GM21619 (cell line): Measurements from ENCODE around the gene IQCH.
"Not testable (repeated sequence)": the region's sequence is repeated elsewhere in the genome, so short reads cannot be mapped to it uniquely, and the experiment has no call there.

Source experiments
- ATAC-seq: cut with Tn5 transposase; IDR thresholded peaks from one replicate; pipeline ENCODE4 v1.9.1; 2021; ENCODE audit not compliant: unreplicated experiment

IQCH gene

DNA sequence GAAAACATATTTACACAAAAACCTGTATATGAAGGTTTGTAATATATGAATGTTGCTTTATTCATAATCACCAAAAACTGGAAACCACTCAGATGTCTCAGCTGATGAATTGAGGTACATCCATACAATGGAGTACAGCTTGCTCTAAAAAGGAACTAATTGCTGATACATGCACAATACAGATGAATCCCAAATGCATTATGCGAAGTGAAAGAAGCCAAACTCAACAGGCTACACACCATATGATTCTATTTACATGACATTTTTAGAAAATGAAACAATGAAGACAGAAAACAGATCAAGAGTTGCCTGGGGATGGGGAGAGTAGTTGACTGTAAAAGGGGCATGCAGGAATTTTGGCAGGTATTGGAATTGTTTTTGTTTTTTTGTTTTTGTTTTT is 95.5 kb downstream of the IQCH start:
- ATAC-seq = no peak

DNA sequence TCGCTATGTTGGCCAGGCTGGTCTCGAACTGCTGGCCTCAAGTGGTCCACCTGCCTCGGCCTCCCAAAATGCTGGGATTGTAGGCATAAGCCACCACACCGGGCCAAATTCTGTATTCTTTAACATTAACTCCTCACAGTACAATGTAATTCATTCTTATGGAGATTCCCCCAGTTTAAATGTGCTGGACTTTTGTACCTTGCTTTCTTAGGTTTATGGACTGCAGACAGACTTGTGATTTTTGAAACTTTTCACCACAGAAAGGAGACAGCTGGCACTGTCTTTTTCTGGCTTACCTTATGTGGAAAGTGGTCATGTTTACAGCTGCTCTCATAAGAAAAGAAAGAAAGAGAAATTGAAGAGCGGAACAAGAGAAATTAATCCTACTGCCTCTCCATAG is 103.8 kb downstream of the IQCH start:
- no peak for ATAC-seq

DNA sequence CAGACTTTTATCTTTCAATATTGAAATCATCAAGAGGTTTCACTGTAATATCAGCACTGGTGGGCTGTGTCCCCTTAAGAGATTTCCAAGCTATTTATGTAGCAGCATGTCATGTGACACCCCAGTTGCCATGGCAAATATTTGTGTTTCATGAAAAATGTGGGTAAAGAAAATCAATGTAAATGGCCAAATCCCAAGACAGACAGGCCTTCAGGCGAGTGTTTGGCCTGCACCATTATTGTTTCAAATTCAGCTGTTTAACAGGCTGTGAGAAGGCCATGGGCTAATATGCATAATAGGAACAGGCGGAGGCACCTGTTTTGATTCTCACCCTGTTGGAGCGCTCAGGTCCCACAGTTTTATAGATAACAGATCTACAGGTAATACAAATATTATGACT is 104.2 kb downstream of the IQCH start:
- no peak for ATAC-seq

DNA sequence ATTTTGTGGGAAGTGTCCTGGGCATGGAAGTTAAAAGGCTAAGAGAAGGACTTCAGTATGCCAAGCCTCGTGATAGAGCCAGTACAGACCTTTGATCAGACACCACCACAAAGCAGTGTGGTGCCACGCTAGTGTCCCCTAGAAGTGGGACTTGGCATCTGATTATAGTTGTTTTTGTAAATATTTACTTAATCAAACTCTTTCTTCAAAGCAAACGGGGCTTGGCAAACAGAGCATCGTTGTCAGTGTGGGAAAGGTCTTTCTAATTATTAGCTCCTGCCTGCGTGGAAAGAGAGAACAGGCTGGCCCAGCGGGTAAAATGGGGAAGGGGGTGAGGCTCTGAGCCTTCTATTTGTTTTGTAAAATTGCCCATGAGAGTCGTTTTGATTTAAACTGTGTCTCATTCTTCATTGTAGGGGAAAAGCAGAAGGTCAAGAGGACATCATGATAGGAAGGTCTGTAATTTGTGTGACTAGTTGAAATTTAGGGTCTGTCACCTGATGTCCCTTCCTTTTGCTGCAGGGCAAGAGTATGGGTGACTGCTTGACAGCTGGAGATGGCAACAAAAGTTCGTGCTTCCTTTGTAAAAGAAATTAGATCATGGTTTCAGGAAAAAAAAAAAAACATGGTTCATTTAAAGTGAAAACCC is 105.0 kb downstream of the IQCH start:
- no peak for ATAC-seq

DNA sequence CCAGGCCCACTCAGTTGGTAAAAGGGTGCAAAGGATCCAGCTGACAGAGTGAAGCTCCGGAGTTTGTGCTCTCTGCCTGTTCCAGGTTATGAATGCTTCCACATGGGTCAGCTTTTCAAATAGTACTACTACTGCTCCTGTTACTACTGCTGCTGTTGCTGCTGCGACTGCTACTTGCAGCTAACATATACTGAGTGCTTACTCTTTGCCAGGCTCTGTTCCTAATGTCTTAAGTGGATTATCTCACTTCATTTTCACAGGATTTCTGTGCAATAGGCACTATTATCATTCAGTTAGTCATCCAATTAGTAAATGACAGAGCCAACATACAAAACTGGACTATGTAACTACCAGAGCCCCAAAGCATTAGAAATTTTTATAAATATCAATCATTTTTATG is 106.5 kb downstream of the IQCH start:
- ATAC-seq = no peak

DNA sequence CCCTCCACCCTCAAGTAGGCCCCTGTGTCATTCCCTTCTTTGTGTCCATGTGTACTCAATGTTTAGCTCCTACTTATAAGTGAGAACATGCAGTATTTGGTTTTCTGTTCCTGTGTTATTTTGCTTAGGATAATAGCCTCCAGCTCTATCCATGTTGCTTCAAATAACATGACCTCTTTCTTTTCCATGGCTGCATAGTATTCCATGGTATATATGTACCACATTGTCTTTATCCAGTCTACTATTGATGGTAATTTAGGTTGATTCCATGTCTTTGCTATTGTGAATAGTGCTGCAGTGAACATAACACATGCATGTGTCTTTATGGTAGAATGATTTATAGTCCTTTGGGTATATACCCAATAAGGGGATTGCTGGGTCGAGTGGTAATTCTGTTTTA is 109.1 kb downstream of the IQCH start:
- not testable (repeated sequence) for ATAC-seq

DNA sequence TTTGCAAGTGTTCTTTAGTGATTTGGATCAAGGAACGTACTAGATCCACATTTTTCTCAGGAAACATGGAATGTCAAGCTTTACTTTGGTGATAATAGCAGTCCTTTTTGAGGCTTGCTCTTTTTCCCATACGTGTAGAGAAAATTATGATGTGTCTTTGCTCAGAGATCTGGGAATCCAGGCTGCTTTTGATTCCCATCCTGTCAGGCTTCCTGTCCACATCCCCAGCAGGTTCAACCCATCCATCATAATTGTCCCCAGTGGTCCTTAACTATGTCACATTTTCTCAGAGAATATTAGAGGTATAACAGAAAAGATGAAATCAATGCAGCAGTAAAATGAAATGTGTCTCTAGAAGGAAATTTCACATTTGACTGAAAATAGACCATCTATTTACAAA is 111.4 kb downstream of the IQCH start:
- ATAC-seq = no peak

DNA sequence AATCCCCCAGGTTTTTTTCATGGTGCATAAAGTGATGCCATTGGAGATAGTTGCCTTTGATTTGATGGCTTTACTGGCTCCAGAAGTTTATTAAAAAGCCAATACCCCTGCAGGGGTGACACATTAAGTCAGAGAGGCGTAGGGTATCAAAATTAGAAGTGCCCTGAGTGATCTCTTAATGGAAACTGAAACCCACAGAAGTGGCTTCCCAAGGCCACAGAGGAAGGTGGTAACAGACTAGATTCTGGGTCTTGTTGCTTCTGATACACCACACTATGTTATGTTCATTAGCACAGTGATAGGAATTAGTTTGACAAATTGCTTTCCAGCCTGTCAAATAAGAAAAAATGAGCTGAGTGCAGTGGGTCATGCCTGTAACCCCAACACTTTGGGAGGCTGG is 112.3 kb downstream of the IQCH start:
- no peak for ATAC-seq

DNA sequence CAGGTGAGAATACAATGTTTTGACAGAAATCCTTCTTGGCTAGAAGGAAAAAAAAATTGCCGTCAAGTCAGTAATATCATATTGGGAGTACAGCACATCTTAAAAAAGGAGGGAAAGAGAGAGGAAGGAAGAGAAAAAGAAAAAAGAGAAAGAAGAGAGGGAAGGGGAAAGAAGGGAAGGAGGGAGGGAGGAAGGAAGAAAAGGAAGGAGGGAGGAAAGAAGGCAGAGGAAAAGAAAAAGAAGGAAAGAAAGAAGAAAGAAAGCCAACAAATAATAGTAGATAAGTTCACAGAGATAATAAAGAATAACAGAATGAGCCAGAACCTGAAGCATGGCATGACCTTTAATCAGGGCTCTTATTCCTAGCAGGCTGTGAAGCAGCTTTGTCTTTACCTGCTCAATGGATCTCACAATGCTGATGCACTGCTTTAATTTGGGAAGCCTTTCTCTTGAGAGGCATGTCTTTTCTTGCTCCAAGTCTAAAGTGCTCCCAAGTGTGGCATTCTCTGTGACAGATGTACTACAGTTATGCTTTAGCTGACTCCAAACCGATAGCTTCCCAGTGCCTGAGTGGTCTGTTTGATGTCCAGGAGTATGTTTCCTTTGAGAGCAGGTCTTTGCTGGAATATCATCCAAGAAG is 114.9 kb downstream of the IQCH start:
- no peak for ATAC-seq

DNA sequence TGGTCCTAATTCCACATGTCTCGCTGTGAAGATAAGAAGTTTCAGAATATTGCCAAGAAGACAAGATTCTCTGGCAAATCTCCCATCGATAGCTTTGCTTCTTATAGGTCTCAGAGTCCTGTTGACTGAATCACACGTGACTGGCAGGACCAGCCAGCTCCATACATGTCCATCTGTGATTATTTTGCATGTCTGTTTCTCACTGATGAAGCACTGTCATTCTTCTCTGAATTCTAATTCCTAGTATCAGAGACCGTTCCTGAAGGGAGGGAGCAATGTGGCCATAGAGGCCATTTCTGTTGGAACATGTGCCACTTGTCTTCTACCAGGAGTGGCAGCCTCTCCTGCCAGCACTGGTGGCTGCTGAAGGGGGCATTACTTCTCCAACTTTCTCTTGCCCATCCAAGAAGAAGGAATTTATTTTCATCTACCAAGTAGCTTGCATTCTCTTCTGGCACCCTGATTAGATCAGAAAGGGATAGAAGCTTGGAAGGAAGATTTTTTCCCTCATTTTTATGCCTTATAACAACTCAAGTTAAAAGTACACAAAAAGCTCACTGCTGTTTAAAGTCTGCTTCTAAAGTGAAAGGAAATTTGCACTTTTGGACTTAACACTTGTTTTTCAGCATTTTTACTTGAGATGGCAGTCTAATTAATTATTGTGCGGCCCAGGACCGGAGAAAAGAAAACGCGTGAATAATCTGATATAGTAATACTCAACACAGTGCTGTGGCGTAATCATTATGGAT is 115.8 kb downstream of the IQCH start:
- ATAC-seq = no peak

DNA sequence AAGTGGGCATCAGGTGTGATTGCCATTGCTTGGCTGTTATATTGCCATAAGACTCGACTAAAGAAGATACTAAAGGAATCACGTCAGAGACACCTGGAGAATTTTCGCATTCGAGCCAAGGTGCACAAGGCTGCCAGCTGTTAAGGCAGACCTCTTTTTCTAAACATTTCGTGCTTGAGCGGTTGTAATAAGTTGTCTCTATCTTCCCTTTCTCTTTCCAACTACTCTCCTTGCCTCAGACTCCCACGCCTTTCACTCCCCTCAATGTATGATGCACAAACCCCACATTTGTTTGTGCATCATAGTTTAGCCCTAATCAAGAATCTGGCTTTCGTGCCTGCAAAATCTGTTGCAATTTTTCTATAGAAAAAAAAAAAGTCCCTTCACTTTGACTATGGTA is 118.0 kb downstream of the IQCH start:
- no peak for ATAC-seq

DNA sequence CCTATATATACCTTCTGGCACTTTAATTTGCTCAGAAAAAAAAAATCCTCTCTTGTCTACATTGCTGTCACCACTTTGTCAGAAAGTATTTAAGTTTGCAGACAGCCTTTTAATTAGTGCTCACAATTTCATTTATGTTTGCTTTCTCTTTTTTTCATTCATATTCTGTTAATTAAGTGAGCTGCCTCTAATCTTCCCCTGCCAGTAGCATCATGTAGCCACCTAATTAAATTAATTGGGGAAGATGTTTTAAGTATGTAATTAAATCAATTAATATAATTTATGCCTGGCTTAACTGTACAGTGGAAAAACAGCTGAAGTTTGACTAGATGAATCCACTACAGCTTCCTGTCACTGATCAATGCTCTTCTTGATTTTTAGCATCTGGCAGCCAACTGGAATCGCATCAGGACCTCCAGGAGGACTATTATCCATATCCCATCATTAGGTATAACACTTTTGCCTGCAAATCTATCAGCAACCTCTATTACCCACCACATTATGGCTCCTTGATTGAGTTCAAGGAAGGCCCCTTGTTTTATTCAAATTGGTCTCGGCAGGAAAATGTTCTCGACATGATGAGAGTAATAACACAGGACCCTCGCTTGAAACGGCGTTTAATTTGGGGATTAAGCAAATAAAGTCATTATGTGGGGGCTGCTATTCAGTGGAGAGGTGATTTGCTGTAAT is 118.5 kb downstream of the IQCH start:
- no peak for ATAC-seq

DNA sequence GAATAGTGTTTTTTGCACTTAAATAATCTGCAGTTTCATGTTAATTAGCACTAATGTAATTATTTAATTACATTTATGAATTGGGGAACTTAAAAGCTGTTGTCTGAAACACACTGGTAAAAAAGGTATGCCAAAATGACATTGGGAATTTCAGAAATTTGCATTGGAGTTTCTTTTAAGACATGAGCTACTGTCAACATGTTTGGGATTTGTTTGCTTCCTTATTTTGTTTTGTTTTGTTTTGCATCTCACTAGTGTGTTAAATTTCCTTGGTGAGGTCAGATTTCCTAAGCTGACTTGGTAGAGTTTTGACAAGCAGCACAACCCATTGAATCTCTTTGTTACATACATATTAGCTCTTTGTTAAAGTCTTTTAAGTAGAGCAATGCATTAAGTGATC is 119.4 kb downstream of the IQCH start:
- ATAC-seq = no peak

DNA sequence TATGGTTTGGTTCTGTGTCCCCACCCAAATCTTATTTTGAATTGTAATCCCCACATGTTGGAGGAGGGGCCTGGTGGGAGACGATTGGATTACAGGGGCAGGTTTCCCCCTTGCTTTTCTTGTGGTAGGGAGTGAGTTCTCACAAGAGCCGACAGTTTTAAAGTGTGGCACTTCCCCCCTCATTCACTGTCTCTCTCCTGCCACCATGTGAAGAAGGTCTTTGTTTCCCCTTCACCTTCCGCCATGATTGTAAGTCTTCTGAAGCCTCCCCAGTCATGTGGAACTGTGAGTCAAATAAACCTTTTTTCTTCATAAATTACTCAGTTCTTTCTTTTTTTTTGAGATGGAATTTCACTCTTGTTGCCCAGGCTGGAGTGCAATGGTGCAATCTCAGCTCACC is 124.9 kb downstream of the IQCH start:
- ATAC-seq = no peak

DNA sequence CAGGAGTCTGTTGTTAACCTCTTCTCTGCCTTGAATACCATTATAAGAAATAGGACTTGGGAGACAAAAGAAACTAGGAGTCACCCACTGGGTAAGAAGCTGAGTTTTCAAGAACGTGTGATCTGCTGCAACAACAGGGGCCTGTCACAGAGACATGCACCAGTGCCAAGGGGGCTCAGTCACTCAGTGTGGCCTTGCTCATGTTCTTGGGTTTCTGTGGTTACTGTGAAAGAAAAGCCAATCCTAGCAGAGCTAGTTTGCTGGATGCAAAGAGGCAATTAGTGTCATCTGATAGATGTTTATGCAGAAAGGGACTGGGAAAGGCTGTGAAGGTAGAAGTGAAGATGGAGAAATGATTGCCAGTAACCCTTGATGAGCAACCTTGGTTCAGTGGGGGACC is 126.3 kb downstream of the IQCH start:
- no peak for ATAC-seq

DNA sequence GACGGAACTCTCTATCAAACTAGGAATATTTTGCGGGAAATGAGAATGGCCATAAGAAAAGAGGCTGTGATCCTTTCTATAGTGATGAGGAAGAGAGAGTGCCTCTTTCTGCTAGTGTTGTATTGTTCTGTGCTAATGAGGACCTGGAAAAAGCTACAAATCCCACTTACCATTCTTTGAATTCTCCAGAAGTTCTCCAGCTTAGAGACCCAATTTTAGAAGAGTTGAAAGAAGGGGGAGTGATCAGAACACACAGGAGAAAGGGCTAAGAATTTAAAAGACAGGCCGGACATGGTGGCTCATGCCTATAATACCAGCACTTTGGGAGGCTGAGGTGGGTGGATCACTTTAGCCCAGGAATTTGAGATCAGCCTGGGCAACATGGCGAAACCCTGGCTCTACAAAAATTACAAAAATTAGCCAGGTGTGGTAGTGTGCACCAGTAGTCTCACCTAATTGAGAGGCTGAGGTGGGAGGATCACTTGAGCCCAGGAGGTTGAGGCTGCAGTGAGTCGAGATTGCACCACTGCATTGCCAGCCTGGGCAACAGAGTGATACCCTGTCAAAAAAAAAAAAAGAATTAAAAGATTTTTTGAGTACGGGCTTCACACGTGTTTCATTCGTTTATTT is 126.9 kb downstream of the IQCH start:
- ATAC-seq = no peak

DNA sequence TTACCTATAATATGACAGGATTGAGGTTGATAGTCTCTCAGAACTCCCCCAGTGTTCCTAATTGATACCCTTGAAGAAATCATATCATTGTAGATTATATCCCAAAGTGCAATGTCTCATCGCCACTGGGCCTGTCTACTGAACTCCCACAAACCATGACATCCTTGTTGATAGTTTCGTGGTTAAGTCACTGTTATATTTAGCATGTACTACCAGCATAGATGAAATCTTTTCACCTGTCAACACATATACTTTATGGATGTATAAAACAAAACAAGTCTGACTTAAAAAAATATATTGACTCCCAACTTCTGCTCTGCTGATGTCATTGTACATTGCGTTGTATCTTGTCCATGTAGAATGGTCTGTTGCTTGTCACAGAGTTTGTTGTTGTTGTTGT is 128.1 kb downstream of the IQCH start:
- no peak for ATAC-seq

DNA sequence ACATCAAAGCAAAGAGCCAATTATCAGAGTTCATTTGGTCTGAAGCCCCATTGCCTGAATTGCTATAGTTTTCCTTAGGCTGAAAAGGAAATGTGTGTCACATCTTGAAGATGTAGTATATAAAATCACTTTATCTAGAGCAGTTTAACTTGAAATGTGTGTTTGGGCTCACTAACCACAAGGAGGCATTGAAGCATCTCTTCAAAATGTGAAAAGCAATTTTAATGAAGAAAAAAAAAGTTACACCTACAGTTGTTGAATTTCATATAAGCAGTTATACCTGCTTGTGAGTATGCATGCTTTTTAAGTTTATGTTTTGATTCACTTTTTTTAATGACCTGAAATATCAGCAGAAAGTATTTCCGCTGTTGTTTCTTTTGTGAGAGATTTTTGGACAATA is 129.3 kb downstream of the IQCH start:
- ATAC-seq = no peak

DNA sequence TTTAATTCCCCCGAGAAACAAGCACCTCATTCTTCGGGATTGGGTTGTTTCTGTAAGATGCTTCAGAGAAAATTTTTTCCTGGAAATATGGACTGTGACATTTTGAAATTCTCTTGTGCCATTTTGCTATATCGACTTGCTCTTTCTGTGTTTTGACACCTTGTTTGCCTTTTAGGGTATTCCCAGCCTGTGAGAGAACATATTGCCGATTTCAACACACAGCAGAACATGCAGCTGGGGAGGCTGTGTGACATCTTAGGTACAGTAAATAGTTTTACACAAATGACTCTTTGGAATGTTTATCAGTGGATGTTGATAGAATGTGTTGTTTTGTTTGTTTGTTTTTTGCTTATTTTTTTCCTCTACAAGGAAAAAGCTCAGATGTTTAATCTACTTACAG is 130.2 kb downstream of the IQCH start:
- ATAC-seq = no peak

DNA sequence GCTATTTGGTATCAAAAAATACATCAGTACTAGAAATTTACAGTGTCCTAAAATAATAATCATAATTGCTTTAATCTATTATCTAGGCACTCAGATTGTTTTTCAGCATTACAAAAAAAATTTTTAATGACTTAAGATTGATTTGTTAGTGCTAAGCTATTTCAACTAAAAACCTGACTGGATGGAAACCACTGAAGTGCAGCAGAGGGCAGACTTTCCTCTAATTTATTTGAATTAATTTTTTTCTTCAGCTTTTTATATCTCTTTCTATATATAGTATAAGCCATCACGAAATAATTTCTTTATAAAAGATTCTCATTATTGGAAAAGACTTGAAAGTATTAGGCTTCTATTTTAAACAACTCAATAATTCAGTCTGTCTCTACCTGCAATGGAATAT is 131.4 kb downstream of the IQCH start:
- no peak for ATAC-seq

DNA sequence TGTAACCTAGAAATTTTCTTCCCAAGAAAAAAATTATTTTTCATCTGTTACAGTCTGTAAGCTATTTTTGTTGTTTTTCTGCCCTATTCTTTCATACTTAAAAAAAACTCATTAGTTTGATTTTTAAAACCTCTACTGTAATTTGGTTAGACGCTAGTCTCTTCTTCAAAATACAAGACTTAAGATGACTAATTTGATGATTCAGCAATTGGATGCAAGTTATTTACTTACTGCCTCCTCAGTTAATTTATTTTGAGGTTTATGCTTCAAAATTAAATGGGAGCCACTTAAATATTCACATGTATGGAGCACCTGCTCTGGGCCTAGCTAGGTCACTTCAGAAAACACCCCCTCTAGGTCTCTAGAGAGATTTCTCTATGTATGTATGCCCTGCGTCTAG is 132.4 kb downstream of the IQCH start:
- ATAC-seq = no peak
